Stimulated activated CD4-positive, alpha-beta T cell treated with anti-CD3 and anti-CD28 coated beads, Interleukin-2, amount 100 ng/mL, for 24 hours (primary cell): ENCODE data around the gene GPR89B.
"Not testable (repeated sequence)": the region's sequence is repeated elsewhere in the genome, so short reads cannot be mapped to it uniquely, and the experiment has no call there.

Source experiments
- DNase-seq, 2 donors: peaks; one replicate each; pipeline ENCODE4 v3.0.0-alpha.2; 2020

Gene GPR89B

GRCh38 chr1:148033147-148033546 is 104.9 kb downstream of the GPR89B start:
- DNase-seq = not testable (repeated sequence)

- not testable (repeated sequence) for DNase-seq
Observed at GRCh38 chr1:148037850-148038461, 109.7 kb downstream of the GPR89B start.

- peak; percentile 45 to 74 for DNase-seq
Observed at GRCh38 chr1:148038462-148039333, 110.5 kb downstream of the GPR89B start.
